Sigmoid colon (tissue), 7 donors: Measurements from ENCODE around the gene NRTN. TPM values are rescaled to one million over a fixed set of nuclear protein-coding genes. Genes with fewer than 3 reads are reported as not detected.

Experiments used
- DNase-seq: peaks from one replicate; pipeline ENCODE4 v3.0.0-alpha.2; 2019
- H3K27ac ChIP-seq, 4 donors: fragments of 200-600 bp; sonication (generic); one replicate each; pipeline ENCODE4 v1.5.1; 2016 to 2019; ENCODE audit warnings: mild to moderate bottlenecking in 1 of 4
- H3K27me3 ChIP-seq, 3 donors: fragments of 200-600 bp; sonication (generic); one replicate each; pipeline ENCODE4 v1.5.1; 2019; ENCODE audit warnings: mild to moderate bottlenecking in 1 of 3
- H3K36me3 ChIP-seq, 4 donors: fragments of 200-600 bp; sonication (generic); one replicate each; pipeline ENCODE4 v1.5.1; 2016 to 2019
- H3K4me1 ChIP-seq, 4 donors: fragments of 200-600 bp; sonication (generic); one replicate each; pipeline ENCODE4 v1.5.1; 2017 to 2019
- H3K4me3 ChIP-seq, 4 donors: fragments of 200-600 bp; sonication (generic); one replicate each; pipeline ENCODE4 v1.5.1; 2017 to 2019; ENCODE audit warnings: mild to moderate bottlenecking in 2 of 4, moderate library complexity in 1 of 4
- H3K9me3 ChIP-seq, 4 donors: fragments of 200-600 bp in 3 of 4; sonication (generic) in 3 of 4; one replicate each; pipeline versions ENCODE4 v1.5.1 to v1.6.1; 2013 to 2019
- EP300 ChIP-seq, 4 donors: sonication (generic); formaldehyde crosslinking; IDR thresholded peaks; one replicate each; pipeline ENCODE4 v1.6.1; 2017; ENCODE audit warnings: antibody characterized with exemption in 4 of 4
- POLR2A ChIP-seq, 2 donors: fragments of 450-650 bp; IDR thresholded peaks; one replicate each; pipeline ENCODE4 v1.6.1; 2016; ENCODE audit warnings: antibody characterized with exemption in 2 of 2, mild to moderate bottlenecking in 2 of 2, moderate library complexity in 2 of 2
- POLR2AphosphoS5 ChIP-seq, 4 donors: sonication (generic); formaldehyde crosslinking; IDR thresholded peaks; one replicate each; pipeline ENCODE4 v1.6.1; 2017; ENCODE audit warnings: antibody characterized with exemption in 4 of 4
- WGBS, 2 donors: extraction: QIAGEN DNeasy Blood & Tissue Kit; methylation state at CpG; one replicate each; pipeline ENCODE4 v1.1.7; 2013; 5-methylcytosine and 5-hydroxymethylcytosine counted together
- intact Hi-C: fragments of 100-400 bp; cut with DNase I; formaldehyde crosslinking; loops from one replicate; pipeline ENCODE4 v1.15.1; 2023
- polyA plus RNA-seq, 3 donors: library from polyadenylated mRNA; stranded (reverse); fragments of 200-250 nt; gene quantifications; one replicate each; pipeline ENCODE4 v1.2.3, GENCODE V29; 2013
- total RNA-seq, 4 donors: library from RNA; depleted of rRNA; stranded (reverse); fragments of >200 nt; gene quantifications; one replicate each; pipeline ENCODE4 v1.1.0, GENCODE V29; 2016
- TF ChIP-seq, protein P1 (sequence below), 4 experiments: fragments of 450-650 bp in 3 of 4; fragments of 200-600 bp in 1 of 4; IDR thresholded peaks; one replicate each; pipeline ENCODE4 v1.5.1; 2016 to 2019; ENCODE audit warnings: antibody characterized with exemption in 4 of 4, mild to moderate bottlenecking in 3 of 4, moderate library complexity in 2 of 4
- donor health status: healthy with polysubstance abuse.
- donor health status: Bipolar disorder and iron deficiency.
- donor health status: healthy.

NRTN gene
- total and polyA plus RNA-seq, 7 donors: 1.7 to 12.2 (median 6.6) TPM; not detected in 2

DNA sequence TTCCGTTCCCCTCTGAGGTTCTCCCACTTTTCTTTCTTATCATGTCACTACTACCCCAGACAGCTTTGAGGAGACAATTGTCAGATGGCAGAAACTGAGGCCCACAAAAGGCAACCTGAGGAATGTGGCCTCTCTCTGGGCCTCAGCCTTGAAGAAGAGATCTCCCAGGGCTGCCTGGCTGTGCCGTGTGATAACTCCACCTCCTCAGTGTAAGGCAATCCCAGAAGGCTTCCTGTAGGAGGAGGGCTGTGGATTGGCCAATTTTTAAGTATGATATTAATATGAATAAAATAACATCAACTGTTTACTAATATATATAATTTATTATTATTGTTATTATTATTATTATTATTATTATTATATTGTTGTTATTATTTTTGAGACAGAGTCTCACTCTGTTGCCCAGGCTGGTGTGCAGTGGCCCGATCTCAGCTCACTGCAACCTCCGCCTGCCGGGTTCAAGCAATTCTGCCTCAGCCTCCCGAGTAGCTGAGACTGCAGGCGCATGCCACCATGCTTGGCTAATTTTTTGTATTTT, 9.4 kb upstream of the NRTN start:
- 94 to 96% methylated on average over 7 of the region's 7 CpGs for WGBS, 2 donors
- H3K9me3 ChIP-seq: no peaks in the 10 kb centered on the region

DNA sequence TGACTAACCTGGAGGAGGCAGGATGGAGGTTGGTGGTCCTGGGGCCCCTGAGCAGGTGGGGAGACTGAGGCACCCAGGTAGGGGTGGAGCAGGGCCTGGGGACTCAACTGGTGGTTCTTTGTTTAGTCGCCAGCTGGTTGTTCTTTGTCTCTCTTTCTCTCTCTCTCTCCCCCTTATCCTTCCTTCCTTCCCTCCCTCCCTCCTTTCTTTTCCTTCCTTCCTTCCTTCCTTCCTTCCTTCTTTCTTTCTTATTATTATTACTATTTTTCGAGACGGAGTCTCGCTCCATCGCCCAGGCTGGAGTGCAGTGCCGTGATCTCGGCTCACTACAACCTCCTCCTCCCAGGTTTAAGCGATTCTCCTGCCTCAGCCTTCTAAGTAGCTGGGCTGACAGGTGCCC, 6.6 kb upstream of the NRTN start:
- Histone ChIP-seq H3K27ac (no peak overlapping the region), H3K4me1 (peaks cover 0 to 6% (median 2%) of the 10 kb centered on the region in 4 donors), H3K27me3 (peaks cover 0 to 14% (median 8%) of the 10 kb centered on the region in 3 donors), H3K4me3 (no peak overlapping the region), H3K9me3 (no peaks in the 10 kb centered on the region), H3K36me3 (no peaks in the 10 kb centered on the region)
- intact Hi-C loops: no loop called here
- WGBS, 2 donors: 86 to 90% methylated on average over 8 of the region's 8 CpGs
- DNase-seq: no peak
- TF ChIP-seq, protein P1, sequence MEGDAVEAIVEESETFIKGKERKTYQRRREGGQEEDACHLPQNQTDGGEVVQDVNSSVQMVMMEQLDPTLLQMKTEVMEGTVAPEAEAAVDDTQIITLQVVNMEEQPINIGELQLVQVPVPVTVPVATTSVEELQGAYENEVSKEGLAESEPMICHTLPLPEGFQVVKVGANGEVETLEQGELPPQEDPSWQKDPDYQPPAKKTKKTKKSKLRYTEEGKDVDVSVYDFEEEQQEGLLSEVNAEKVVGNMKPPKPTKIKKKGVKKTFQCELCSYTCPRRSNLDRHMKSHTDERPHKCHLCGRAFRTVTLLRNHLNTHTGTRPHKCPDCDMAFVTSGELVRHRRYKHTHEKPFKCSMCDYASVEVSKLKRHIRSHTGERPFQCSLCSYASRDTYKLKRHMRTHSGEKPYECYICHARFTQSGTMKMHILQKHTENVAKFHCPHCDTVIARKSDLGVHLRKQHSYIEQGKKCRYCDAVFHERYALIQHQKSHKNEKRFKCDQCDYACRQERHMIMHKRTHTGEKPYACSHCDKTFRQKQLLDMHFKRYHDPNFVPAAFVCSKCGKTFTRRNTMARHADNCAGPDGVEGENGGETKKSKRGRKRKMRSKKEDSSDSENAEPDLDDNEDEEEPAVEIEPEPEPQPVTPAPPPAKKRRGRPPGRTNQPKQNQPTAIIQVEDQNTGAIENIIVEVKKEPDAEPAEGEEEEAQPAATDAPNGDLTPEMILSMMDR (IDR thresholded peaks at IDR 0.05): no peak
- TF ChIP-seq POLR2A (IDR thresholded peaks at IDR 0.05) (no peak), EP300 (IDR thresholded peaks at IDR 0.05) (no peak), POLR2AphosphoS5 (IDR thresholded peaks at IDR 0.05) (no peak)

More for the DNA sequence above, 9.4 kb upstream of the NRTN start:
- Histone ChIP-seq H3K27me3 (no peaks in the 10 kb centered on the region), H3K27ac (no peak overlapping the region), H3K4me1 (peaks cover 0 to under 1% (median under 1%) of the 10 kb centered on the region in 4 donors), H3K4me3 (no peak overlapping the region), H3K36me3 (no peaks in the 10 kb centered on the region)
- DNase-seq: no peak
- intact Hi-C loops: no loop called here
- no peak for TF ChIP-seq POLR2A (IDR thresholded peaks at IDR 0.05)
- TF ChIP-seq POLR2AphosphoS5 (IDR thresholded peaks at IDR 0.05): no peak
- no peak for TF ChIP-seq EP300 (IDR thresholded peaks at IDR 0.05)
- TF ChIP-seq, protein P1 (IDR thresholded peaks at IDR 0.05): no peak

DNA sequence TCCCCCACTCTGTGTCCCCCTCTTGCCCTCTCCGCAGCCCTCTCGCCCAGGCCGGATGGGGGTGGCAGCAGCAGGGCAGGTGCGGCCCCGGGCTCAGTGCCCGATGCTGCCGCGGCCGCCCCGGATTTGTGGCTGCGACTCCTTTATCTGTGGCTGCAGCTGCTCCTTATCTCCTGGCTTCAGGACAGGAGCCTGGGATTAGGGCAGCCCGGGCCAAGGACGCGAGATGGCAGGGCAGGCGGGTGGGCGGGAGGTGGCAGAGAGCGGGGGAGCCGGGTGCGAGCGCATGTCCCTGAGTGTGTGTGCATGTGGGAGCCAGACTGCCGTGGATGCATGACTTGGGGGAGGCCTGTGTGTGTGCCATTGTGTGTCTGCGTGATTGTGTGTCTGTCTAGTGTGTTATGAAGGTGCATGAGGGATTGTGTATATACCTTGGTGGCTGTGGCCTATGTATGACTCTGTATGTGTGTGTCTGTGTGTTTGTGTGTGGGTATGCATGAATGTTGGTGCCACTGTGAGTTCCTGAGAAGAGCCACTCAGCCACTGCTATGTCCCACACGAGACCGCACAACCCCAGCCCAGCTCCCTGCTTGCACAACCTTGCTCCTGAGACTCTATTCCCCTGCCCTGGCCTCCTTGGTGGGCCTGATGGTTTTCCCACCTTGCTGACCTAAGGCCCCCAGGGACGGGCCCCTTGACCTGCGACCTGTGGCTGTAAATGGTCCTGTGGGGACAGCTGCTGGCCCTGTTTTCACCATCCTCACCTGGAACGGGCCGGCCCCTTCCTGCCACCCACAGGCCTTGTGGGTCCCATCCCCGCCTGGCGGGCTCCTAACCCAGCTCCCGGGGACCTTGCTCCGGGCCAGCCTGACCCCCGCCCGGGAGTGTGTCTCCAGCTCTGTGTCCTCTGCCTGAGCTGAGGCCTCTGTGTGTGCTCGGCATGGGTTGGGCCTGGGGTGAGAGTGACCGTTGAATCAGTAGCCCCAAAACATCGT, 5.3 kb upstream of the NRTN start:
- TF ChIP-seq, protein P1 (IDR thresholded peaks at IDR 0.05): no peak
- TF ChIP-seq POLR2AphosphoS5 (IDR thresholded peaks at IDR 0.05) (no peak), POLR2A (IDR thresholded peaks at IDR 0.05) (no peak), EP300 (IDR thresholded peaks at IDR 0.05) (no peak)
- Histone ChIP-seq H3K27ac (no peak overlapping the region), H3K4me3 (no peak overlapping the region), H3K9me3 (no peaks in the 10 kb centered on the region), H3K36me3 (no peaks in the 10 kb centered on the region), H3K27me3 (peaks cover 0 to 27% (median 17%) of the 10 kb centered on the region in 3 donors), H3K4me1 (peaks cover 0 to 17% (median 14%) of the 10 kb centered on the region in 4 donors)
- intact Hi-C loops: loop anchor here (5.0 to 10.0 kb wide), 2 partner anchors 168 to 325 kb away; no protein-coding TSS in a partner anchor
- no peak for DNase-seq
- 41 to 60% methylated on average over 37 of the region's 37 CpGs for WGBS, 2 donors

DNA sequence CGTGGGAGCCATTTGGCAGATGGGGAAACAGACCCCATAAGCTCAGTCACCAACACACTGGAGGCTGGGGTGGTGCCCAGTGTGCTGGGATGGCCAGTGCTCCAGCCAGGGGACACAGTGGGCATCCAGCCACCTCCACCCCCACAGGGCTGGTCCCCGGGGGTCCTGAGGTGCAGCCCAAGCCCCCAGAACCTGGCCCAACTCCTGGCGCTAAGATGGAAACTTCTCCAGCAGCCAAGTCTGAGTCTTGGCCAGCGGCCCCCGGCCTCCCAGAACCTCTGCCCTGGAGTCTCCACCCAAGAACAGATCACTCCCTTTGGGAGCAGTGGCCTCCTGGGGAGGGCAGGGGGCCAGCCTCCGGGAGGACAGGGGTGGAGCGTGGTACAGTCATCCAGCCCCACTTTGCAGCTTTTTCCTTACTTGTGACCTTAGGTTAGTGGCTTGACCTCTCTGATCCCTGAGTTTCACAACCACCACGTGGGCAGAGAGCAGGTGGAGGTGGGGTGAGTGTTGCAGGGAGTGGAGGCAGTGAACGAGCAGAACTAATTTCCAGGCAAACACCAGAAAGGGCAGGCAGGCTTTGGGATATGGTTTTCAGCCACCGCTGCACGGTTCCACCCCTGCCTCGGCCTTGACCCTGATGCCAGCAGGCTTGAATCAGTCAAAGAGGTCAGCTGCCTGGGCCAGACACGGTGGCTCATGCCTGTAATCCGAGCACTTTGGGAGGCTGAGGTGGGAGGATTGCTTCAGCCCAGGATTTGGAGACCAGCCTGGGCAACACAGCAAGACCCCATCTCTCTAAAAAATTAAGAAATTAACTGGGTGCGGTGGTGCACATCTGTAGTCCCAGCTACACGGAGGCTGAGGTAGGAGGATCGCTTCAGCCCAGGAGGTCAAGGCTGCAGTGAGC, 4.3 kb upstream of the NRTN start:
- no peak overlapping the region for H3K27ac ChIP-seq
- H3K4me1 ChIP-seq: peaks cover 0 to 23% (median 18%) of the 10 kb centered on the region in 4 donors
- H3K9me3 ChIP-seq: no peaks in the 10 kb centered on the region
- no peak overlapping the region for H3K4me3 ChIP-seq
- no peaks in the 10 kb centered on the region for H3K36me3 ChIP-seq
- H3K27me3 ChIP-seq: peaks cover 0 to 29% (median 18%) of the 10 kb centered on the region in 3 donors
- intact Hi-C loops: loop anchor here (5.0 to 10.0 kb wide), 2 partner anchors 167 to 324 kb away; no protein-coding TSS in a partner anchor
- DNase-seq: no peak
- WGBS, 2 donors: 76 to 84% methylated on average over 17 of the region's 17 CpGs
- TF ChIP-seq POLR2A (IDR thresholded peaks at IDR 0.05) (no peak), POLR2AphosphoS5 (IDR thresholded peaks at IDR 0.05) (no peak), EP300 (IDR thresholded peaks at IDR 0.05) (no peak)
- TF ChIP-seq, protein P1 (IDR thresholded peaks at IDR 0.05): no peak
